ES-I3 (cell line): ENCODE results near the gene HAUS3.

Experiments used
- H3K36me3 ChIP-seq: 2 replicates; pipeline ENCODE4 v1.6.1; 2013; ENCODE audit warnings: mild to moderate bottlenecking, low read length, control low read depth, moderate library complexity; ENCODE audit not compliant: insufficient read depth
- H3K4me1 ChIP-seq: 2 replicates; pipeline ENCODE4 v1.6.1; 2013; ENCODE audit warnings: mild to moderate bottlenecking, control low read depth, low read length; ENCODE audit not compliant: insufficient read depth
- H3K9ac ChIP-seq: 2 replicates; pipeline ENCODE4 v1.6.1; 2013; ENCODE audit warnings: low read depth, mild to moderate bottlenecking, low read length, moderate library complexity
- H3K9me3 ChIP-seq: 2 replicates; pipeline ENCODE4 v1.6.1; 2013; ENCODE audit warnings: mild to moderate bottlenecking, low read length, moderate library complexity; ENCODE audit not compliant: control insufficient read depth, insufficient read depth

Gene HAUS3

DNA sequence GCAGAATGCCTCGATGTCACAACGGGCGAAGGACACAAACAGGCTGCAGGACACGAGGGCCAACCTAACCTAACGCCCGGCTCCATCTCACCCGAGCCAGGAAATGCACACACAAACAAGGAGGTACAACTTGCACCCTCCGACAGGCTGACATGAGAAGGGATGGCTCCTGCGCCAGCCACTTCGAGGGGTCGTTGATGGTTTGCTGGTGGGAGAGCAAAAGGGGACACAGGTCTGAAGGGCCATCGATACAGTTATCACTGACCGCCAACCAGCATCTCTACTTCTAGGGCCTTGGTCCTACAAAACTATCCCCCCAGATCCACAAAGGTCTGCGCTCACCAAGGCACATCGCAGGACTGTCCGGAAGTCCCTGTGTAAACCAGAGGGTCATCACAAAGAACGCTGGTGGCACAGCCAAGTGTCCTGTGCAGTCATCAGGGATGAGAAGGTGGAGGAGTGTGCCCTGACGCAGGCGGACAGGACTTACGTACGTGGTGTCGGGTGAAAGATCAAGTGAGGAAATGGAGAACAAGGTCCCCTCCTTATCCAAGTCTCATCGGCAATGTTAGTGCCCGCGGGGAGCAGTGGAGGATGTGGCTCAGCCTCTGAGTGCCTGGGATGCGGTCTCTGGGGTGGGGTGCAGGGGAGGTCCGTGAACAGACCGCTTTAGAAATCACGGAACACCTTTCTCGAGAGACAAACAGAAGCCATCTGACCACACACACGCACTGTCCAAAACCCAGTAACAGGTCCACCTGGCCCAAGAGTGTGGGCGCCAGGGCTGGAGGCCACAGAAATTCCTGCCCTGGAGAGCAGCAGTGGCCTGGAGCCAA is 13.0 kb upstream of the HAUS3 start:
- no peaks in the 10 kb centered on the region for H3K36me3 ChIP-seq
- H3K4me1 ChIP-seq = no peaks in the 10 kb centered on the region
- H3K9me3 ChIP-seq = no peaks in the 10 kb centered on the region
- no peak overlapping the region for H3K9ac ChIP-seq

GRCh38 chr4:2253160-2254084 is 11.5 kb upstream of the HAUS3 start:
- H3K4me1 ChIP-seq = no peaks in the 10 kb centered on the region
- H3K36me3 ChIP-seq = no peaks in the 10 kb centered on the region
- no peak overlapping the region for H3K9ac ChIP-seq
- no peaks in the 10 kb centered on the region for H3K9me3 ChIP-seq

DNA sequence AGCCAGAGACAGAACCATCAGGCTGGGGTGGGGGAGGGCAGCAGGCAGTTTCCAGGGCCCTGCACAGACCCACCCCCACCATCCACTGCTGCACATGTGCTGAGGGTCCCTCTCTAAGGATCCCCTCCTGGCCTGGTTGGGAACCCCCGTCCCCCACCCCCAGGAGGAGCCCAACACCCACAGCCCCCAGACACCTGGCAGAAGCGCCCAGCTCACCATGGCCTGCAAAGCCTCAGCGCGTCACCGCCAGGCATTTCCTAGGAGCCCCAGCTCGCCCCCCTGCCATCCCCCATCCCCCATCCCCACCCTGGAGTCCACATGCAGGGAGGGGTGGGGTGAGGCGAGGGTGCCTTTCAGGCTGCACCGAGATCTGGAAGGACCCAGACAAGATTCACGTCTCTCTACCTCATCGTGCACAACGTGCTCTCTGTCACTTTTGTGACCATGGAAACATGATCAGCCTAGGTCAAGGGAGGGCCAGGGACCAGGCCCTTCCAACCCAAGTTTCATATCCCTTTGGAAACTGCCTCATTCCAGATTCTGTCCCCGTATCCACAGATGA is 10.7 kb upstream of the HAUS3 start:
- no peak overlapping the region for H3K9ac ChIP-seq
- no peaks in the 10 kb centered on the region for H3K9me3 ChIP-seq
- no peaks in the 10 kb centered on the region for H3K36me3 ChIP-seq
- no peaks in the 10 kb centered on the region for H3K4me1 ChIP-seq

DNA sequence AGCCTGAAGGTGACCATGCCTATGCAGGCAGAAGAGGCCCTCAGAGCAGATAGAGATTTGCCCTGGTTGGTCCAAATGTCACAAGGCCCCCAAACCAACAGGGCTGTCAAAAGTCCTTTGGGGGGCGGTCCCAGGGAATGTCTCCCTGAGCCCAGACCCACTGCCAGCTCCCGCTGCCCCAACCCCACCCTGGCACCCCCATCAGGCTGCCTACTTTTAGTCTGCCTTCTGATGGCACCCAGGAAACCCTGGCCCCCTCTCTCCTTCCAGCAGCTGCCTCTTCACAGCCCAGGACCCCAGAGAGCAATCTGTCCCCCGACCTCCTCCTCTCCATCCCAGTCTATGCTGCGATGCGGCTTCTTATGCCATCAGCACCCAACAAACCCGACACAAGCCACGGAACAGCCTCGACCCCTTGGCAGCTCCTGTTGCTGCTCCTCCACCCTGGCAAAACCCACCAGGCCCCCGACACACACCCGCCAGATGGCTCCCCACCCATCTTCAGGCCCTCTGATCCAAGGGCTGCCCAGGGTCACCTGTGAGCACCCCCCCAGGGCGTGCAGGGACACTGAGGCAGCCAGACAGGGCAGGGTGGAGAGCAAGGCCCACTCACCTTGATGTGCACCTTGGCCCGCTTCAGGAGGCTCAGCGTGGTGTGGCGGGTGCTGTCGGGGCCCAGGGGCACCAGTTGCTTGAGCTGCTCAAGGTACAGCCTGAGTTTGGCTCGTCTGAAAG is 10.0 kb upstream of the HAUS3 start:
- Histone ChIP-seq H3K9ac (no peak overlapping the region), H3K36me3 (no peaks in the 10 kb centered on the region)

GRCh38 chr4:2251073-2251794 is 9.3 kb upstream of the HAUS3 start:
- no peaks in the 10 kb centered on the region for H3K4me1 ChIP-seq
- H3K36me3 ChIP-seq = no peaks in the 10 kb centered on the region
- no peak overlapping the region for H3K9ac ChIP-seq
- no peaks in the 10 kb centered on the region for H3K9me3 ChIP-seq

More for the DNA sequence above, 10.0 kb upstream of the HAUS3 start:
- Histone ChIP-seq H3K4me1 (no peaks in the 10 kb centered on the region), H3K9me3 (no peaks in the 10 kb centered on the region)

DNA sequence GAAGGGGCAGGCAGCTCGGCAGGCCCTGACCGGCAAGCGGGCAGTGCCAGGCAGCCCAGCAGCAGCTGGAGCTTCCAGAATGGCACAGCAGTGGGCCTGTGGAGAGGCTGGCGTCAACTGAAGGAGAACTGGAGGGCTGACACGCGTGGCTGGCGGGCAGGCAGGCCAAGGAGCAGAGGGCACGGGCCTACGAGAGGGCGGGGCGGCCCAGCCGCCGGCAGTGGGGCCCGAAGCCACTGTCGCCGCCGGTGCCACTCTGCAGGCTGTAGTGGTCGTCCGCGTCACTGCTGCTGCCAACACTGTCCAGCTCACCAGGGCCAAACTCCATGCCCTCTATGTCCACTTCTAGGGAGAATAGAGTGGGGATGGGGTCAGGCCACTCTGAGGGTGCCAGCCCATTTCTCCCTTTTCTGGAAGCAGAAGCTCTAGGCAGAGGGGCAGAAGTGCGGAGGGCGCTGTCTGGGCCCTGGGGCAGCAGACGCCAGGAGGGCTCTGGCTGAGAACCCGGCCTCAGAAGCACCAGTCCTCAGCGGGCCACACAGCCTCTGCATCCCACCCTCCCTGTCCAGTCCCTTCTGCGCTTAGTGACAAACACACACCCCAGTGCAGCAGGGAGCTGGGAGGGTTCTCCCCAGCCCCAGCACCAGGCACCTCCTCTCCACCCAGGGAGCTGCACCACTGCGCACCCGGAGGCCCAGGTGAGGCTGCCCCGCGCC is 8.6 kb upstream of the HAUS3 start:
- H3K4me1 ChIP-seq = no peaks in the 10 kb centered on the region
- no peaks in the 10 kb centered on the region for H3K36me3 ChIP-seq
- H3K9me3 ChIP-seq = no peaks in the 10 kb centered on the region
- no peak overlapping the region for H3K9ac ChIP-seq

DNA sequence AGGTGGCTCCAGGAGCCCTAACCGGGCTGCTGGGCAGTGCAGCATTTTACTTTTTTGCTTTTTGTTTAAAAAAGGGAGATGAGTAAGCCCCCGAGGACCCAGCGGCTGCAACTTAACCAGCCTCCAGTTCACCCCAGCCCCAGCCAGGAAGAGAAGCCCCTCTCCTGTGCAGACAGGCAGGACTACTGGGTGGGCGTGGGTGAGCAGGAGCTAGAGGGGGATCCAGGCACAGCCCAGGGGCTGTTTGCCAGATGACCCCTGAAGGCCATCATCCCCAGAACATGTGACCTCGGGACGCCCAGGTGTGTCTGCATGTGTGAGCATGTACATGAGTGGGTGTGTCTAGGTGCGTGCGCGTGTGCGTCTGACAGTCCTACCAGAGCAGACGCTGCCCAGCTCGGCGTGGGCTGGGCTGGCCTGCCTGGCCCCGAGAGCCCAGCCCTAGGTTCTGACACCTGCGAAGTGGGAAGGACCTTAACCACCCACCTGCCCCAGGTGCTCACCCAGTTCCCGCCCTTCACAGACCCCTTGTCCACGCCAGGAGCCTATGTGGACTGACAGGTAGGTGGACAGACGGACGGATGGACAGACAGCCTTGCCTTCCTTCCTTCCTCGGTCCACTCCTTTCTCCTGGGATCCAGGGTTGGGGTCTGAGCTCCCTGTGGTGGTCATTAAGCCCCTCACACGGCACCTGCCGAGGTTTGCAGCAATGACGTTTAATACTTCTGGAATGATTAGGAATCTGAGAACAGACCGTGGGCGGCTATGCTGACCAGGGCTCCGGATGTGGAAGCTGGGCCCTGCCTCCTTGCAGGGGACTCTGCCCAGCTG is 7.8 kb upstream of the HAUS3 start:
- Histone ChIP-seq H3K9me3 (peaks cover 5% of the 10 kb centered on the region; the same call in 1 of the 2 replicates), H3K36me3 (no peaks in the 10 kb centered on the region), H3K4me1 (no peaks in the 10 kb centered on the region), H3K9ac (no peak overlapping the region)

GRCh38 chr4:2248821-2249261 is 6.9 kb upstream of the HAUS3 start:
- H3K9me3 ChIP-seq = peaks cover 11% of the 10 kb centered on the region; the same call in 1 of the 2 replicates
- H3K36me3 ChIP-seq = no peaks in the 10 kb centered on the region
- H3K4me1 ChIP-seq = no peaks in the 10 kb centered on the region
- H3K9ac ChIP-seq = no peak overlapping the region

- H3K9me3 ChIP-seq = peaks cover 12% of the 10 kb centered on the region
- no peaks in the 10 kb centered on the region for H3K4me1 ChIP-seq
- H3K36me3 ChIP-seq = no peaks in the 10 kb centered on the region
- H3K9ac ChIP-seq = no peak overlapping the region
These were observed 6.3 kb upstream of the HAUS3 start for GRCh38 chr4:2248044-2248780.

DNA sequence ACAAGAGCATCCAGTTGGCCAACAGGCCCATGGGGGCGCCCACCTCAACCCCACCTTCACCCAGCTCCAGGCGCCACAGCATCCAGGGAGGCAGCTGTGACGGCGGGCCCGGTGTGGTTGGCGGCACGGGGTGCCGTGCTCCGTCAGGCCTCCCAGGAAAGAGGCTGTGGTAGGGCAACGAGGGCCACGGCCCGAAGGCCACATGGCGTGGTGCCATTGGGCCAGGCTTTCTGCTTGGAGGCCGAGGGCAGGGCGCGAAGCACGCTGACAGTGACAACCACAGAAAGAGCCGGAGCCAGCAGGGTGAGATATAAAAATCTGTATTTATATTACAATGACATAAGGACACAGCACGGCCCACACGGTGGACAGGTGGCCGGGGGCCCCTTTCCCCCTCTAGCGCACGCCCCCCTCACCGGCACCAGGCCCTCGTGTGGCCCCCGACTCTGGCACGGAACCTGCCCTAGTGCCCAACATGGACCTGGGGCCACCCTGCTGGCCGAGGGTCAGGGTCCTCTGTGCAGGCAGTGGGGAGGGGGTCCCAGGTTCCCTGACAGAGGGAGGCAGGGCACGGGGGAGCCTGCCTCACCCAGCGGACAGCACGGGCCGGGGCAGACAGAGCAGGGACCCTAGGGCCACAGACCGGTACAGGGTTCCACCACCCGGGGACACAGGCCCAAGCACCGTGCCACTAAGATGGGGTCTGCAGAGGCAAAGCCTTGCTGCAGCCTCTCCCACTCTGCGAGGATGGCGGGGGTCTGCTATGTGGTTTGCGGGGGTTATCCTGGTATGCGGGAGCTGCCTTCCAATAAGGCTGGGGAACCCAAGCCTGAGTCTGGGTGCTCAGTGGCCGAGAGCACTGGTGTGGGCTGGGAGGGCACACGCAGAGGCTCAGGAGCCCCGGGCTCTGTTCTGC is 5.5 kb upstream of the HAUS3 start:
- Histone ChIP-seq H3K4me1 (no peaks in the 10 kb centered on the region), H3K9me3 (peaks cover 12% of the 10 kb centered on the region), H3K36me3 (no peaks in the 10 kb centered on the region), H3K9ac (no peak overlapping the region)

DNA sequence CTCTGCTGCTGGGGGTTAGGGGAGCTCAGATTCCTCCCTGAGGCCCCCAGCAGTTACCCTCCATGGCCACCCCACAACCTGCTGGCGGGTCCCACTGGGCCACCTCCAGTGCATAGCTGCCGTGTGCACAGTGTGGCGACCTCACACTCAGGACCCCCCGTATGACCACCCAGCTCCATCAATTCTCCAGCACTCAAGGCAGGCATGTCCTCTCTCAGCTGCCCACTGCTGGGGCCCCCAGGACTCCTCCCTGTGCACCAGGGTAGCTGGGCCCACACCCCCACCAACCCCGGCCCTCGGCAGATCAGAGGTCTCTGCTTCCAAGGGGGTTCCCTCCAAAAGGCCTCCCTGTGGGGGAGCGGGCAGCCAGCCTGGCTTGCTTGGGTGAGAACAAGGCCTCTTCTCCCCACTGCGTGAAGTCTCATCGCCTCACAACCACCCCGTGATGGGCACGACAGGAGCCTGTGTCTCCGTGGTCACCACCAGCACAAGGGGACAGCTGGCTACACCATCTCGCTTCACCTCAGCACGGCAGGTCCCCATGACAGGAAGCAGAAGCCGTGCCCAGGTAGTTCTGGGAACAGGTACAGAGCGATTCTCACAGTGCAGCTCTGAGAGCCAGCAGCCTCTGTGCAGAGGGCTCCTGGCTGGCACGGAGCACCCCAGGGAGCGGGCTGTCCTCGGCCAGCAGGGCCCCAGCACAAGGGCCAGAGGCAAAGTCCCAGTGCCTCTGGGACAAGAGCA is 4.6 kb upstream of the HAUS3 start:
- Histone ChIP-seq H3K9ac (no peak overlapping the region), H3K4me1 (no peaks in the 10 kb centered on the region)

More for the DNA sequence above, 4.6 kb upstream of the HAUS3 start:
- Histone ChIP-seq H3K36me3 (no peaks in the 10 kb centered on the region), H3K9me3 (peaks cover 12% of the 10 kb centered on the region)
